Astrocyte (in vitro differentiated cells and primary cell): ENCODE results near the gene DNASE1L3.

Source experiments
- EZH2 ChIP-seq: IDR thresholded peaks from 2 replicates; pipeline ENCODE4 v1.6.1; 2012; ENCODE audit warnings: mild to moderate bottlenecking, low read length, inconsistent platforms; ENCODE audit not compliant: insufficient read depth
- TF ChIP-seq, protein P1 (sequence below): IDR thresholded peaks from 2 replicates; pipeline ENCODE4 v1.5.1; 2011; ENCODE audit warnings: low read depth, mild to moderate bottlenecking, inconsistent platforms, low read length, moderate library complexity; ENCODE audit not compliant: insufficient read depth

DNA sequence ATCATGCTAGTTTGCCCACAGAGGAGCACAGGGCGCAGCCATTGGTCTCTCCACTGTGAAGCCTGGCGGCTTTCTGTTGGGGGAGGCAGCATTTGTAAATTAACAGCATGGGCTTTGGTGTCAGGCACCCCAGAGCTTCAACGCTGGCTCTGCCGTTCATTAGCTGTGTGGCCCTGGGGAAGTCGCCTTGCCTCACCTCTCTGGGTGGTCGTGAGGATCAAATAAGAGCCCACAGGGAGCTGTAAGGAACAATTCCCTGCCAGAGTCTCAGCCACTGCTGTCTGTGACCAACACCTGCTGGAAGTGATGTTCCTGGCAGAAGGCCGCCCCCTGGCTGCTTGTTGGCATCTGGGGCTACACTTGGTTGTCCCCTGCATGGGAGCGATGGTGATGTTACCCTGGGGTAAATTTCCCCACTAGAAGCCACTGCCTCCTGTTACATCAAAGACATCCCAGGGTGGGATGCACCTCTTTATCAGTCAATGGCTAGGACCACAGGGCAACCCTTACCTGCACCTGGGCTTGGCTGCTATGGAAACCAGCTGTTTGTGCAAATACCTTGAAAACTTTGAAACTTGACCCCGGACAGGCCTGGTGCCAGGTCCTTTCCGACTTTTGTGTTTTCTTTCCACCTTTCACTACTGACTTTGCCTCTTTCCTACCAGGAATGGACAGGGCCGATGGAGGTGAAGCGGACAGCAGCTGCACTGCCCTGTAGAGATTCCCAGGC lies 36.9 kb downstream of the DNASE1L3 start:
- TF ChIP-seq, protein P1, sequence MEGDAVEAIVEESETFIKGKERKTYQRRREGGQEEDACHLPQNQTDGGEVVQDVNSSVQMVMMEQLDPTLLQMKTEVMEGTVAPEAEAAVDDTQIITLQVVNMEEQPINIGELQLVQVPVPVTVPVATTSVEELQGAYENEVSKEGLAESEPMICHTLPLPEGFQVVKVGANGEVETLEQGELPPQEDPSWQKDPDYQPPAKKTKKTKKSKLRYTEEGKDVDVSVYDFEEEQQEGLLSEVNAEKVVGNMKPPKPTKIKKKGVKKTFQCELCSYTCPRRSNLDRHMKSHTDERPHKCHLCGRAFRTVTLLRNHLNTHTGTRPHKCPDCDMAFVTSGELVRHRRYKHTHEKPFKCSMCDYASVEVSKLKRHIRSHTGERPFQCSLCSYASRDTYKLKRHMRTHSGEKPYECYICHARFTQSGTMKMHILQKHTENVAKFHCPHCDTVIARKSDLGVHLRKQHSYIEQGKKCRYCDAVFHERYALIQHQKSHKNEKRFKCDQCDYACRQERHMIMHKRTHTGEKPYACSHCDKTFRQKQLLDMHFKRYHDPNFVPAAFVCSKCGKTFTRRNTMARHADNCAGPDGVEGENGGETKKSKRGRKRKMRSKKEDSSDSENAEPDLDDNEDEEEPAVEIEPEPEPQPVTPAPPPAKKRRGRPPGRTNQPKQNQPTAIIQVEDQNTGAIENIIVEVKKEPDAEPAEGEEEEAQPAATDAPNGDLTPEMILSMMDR, result no peak
- TF ChIP-seq EZH2, result no peak
